BE2C (cell line): Measurements from ENCODE around the gene TELO2.

Experiments used
- DNase-seq: peaks from one replicate; pipeline ENCODE4 v3.0.0-alpha.2; 2020
- H3K27me3 ChIP-seq: fragments of 250-450 bp; sonication (Bioruptor Pico); 2 replicates; pipeline ENCODE4 v1.5.1; 2020; ENCODE audit warnings: mild to moderate bottlenecking
- H3K36me3 ChIP-seq: fragments of 250-450 bp; sonication (Bioruptor Pico); 2 replicates; pipeline ENCODE4 v1.5.1; 2020; ENCODE audit warnings: mild to moderate bottlenecking
- H3K4me1 ChIP-seq: fragments of 250-450 bp; sonication (Bioruptor Pico); 2 replicates; pipeline ENCODE4 v1.5.1; 2020
- H3K4me3 ChIP-seq: 2 replicates; pipeline ENCODE4 v1.5.1; 2011; ENCODE audit warnings: low read depth, low read length
- H3K9me3 ChIP-seq: fragments of 250-450 bp; sonication (Bioruptor Pico); 2 replicates; pipeline ENCODE4 v1.5.1; 2020
- CTCF ChIP-seq: IDR thresholded peaks from 2 replicates; pipeline ENCODE4 v1.5.1; 2012; ENCODE audit warnings: mild to moderate bottlenecking, low read depth, low read length

Gene TELO2

GRCh38 chr16:1543085-1543896, 50.1 kb downstream of the TELO2 start:
- Histone ChIP-seq H3K36me3 (peaks cover 6% of the 10 kb centered on the region), H3K9me3 (no peaks in the 10 kb centered on the region), H3K4me1 (peaks cover 10% of the 10 kb centered on the region), H3K27me3 (no peaks in the 10 kb centered on the region), H3K4me3 (no peak overlapping the region)
- DNase-seq, result peak; percentile 53
- TF ChIP-seq CTCF, result peak; percentile 29; the same call in 1 of the 2 replicates

- Histone ChIP-seq H3K36me3 (peaks cover 4% of the 10 kb centered on the region), H3K9me3 (no peaks in the 10 kb centered on the region), H3K4me3 (no peak overlapping the region), H3K4me1 (no peaks in the 10 kb centered on the region; the same call in 1 of the 2 replicates), H3K27me3 (no peaks in the 10 kb centered on the region)
- TF ChIP-seq CTCF, result no peak
- DNase-seq, result peak; percentile 31
These were observed 52.2 kb downstream of the TELO2 start for GRCh38 chr16:1545044-1546040.

GRCh38 chr16:1546430-1546829, 53.3 kb downstream of the TELO2 start:
- peak; percentile 9 for DNase-seq
- Histone ChIP-seq H3K4me3 (no peak overlapping the region), H3K36me3 (peaks cover 4% of the 10 kb centered on the region), H3K4me1 (no peaks in the 10 kb centered on the region; the same call in 1 of the 2 replicates), H3K27me3 (no peaks in the 10 kb centered on the region), H3K9me3 (no peaks in the 10 kb centered on the region)
- TF ChIP-seq CTCF, result no peak

GRCh38 chr16:1548233-1548632, 55.1 kb downstream of the TELO2 start:
- H3K9me3 ChIP-seq, result no peaks in the 10 kb centered on the region
- H3K27me3 ChIP-seq, result no peaks in the 10 kb centered on the region
- no peaks in the 10 kb centered on the region; the same call in 1 of the 2 replicates for H3K4me1 ChIP-seq
- peaks cover under 1% of the 10 kb centered on the region; the same call in 1 of the 2 replicates for H3K36me3 ChIP-seq
- no peak for DNase-seq
- H3K4me3 ChIP-seq, result no peak overlapping the region
- no peak for TF ChIP-seq CTCF

- no peaks in the 10 kb centered on the region for H3K27me3 ChIP-seq
- H3K9me3 ChIP-seq, result no peaks in the 10 kb centered on the region
- TF ChIP-seq CTCF, result no peak
- no peak for DNase-seq
- peaks cover 3% of the 10 kb centered on the region; the same call in 1 of the 2 replicates for H3K36me3 ChIP-seq
- no peaks in the 10 kb centered on the region; the same call in 1 of the 2 replicates for H3K4me1 ChIP-seq
- H3K4me3 ChIP-seq, result no peak overlapping the region
These were observed 55.6 kb downstream of the TELO2 start for GRCh38 chr16:1548727-1549126.
